ENCODE results near the gene KIFC1. TPM values are rescaled to one million over a fixed set of nuclear protein-coding genes. Genes with fewer than 3 reads are reported as not detected.

KIFC1 gene
- total RNA-seq, 1 donor from 2014 or later, result 7.4 TPM

GRCh38 chr6:33433001-33433543 lies 41.4 kb downstream of the KIFC1 start:
- Mint-ChIP-seq H3K9me3 (ENCODE audit: low read depth) (no peaks in the 10 kb centered on the region), H3K27me3 (ENCODE audit: low read depth) (no peaks in the 10 kb centered on the region), H3K4me3 (ENCODE audit: unreplicated experiment) (no peak overlapping the region), H3K4me1 (ENCODE audit: low read depth) (peaks cover 47% of the 10 kb centered on the region), H3K36me3 (ENCODE audit: low read depth) (peaks cover 29% of the 10 kb centered on the region), H3K27ac (ENCODE audit: unreplicated experiment) (no peak overlapping the region)
- no peak for DNase-seq (ENCODE audit: low spot score)
- no peak for TF ChIP-seq CTCF (IDR thresholded peaks at IDR 0.05)

- Mint-ChIP-seq H3K4me3 (ENCODE audit: unreplicated experiment) (no peak overlapping the region), H3K9me3 (ENCODE audit: low read depth) (no peaks in the 10 kb centered on the region)
- no peak for DNase-seq (ENCODE audit: low spot score)
Observed at GRCh38 chr6:33433544-33434191, 42.0 kb downstream of the KIFC1 start.

GRCh38 chr6:33434961-33435360 lies 43.3 kb downstream of the KIFC1 start:
- H3K36me3 Mint-ChIP-seq (ENCODE audit: low read depth), result peaks cover 42% of the 10 kb centered on the region
- no peak for DNase-seq (ENCODE audit: low spot score)
- no peak overlapping the region for H3K27ac Mint-ChIP-seq (ENCODE audit: unreplicated experiment)
- H3K4me1 Mint-ChIP-seq (ENCODE audit: low read depth), result peaks cover 33% of the 10 kb centered on the region
- no peaks in the 10 kb centered on the region for H3K27me3 Mint-ChIP-seq (ENCODE audit: low read depth)
- H3K4me3 Mint-ChIP-seq (ENCODE audit: unreplicated experiment), result no peak overlapping the region
- no peaks in the 10 kb centered on the region for H3K9me3 Mint-ChIP-seq (ENCODE audit: low read depth)
- TF ChIP-seq CTCF (IDR thresholded peaks at IDR 0.05), result no peak

More at GRCh38 chr6:33433544-33434191, 42.0 kb downstream of the KIFC1 start:
- peak overlapping the region; percentile 91 for H3K27ac Mint-ChIP-seq (ENCODE audit: unreplicated experiment)
- H3K4me1 Mint-ChIP-seq (ENCODE audit: low read depth), result peaks cover 41% of the 10 kb centered on the region
- TF ChIP-seq CTCF (IDR thresholded peaks at IDR 0.05), result no peak
- no peaks in the 10 kb centered on the region for H3K27me3 Mint-ChIP-seq (ENCODE audit: low read depth)
- H3K36me3 Mint-ChIP-seq (ENCODE audit: low read depth), result peaks cover 35% of the 10 kb centered on the region

- Mint-ChIP-seq H3K27me3 (ENCODE audit: low read depth) (no peaks in the 10 kb centered on the region), H3K9me3 (ENCODE audit: low read depth) (no peaks in the 10 kb centered on the region), H3K27ac (ENCODE audit: unreplicated experiment) (no peak overlapping the region), H3K4me3 (ENCODE audit: unreplicated experiment) (no peak overlapping the region), H3K4me1 (ENCODE audit: low read depth) (peaks cover 15% of the 10 kb centered on the region), H3K36me3 (ENCODE audit: low read depth) (peaks cover 48% of the 10 kb centered on the region)
- no peak for TF ChIP-seq CTCF (IDR thresholded peaks at IDR 0.05)
- no peak for DNase-seq (ENCODE audit: low spot score)
Observed at GRCh38 chr6:33437666-33438065, 46.0 kb downstream of the KIFC1 start.

GRCh38 chr6:33438978-33439594 lies 47.5 kb downstream of the KIFC1 start:
- H3K9me3 Mint-ChIP-seq (ENCODE audit: low read depth), result no peaks in the 10 kb centered on the region
- DNase-seq (ENCODE audit: low spot score), result no peak
- no peaks in the 10 kb centered on the region for H3K27me3 Mint-ChIP-seq (ENCODE audit: low read depth)
- H3K36me3 Mint-ChIP-seq (ENCODE audit: low read depth), result peaks cover 43% of the 10 kb centered on the region
- H3K4me3 Mint-ChIP-seq (ENCODE audit: unreplicated experiment), result no peak overlapping the region
- peaks cover 2% of the 10 kb centered on the region for H3K4me1 Mint-ChIP-seq (ENCODE audit: low read depth)
- H3K27ac Mint-ChIP-seq (ENCODE audit: unreplicated experiment), result no peak overlapping the region
- no peak for TF ChIP-seq CTCF (IDR thresholded peaks at IDR 0.05)

All from chondrocyte (in vitro differentiated cells).